SIG-M5 treated with dmso at 0.1 percent for 504 hours (cell line): Measurements from ENCODE around the gene NEMP1.
A peak's percentile ranks its signal among the peaks of the same experiment; 100 is the strongest.
"Not testable (repeated sequence)": the region's sequence is repeated elsewhere in the genome, so short reads cannot be mapped to it uniquely, and the experiment has no call there.

Experiments
- DNase-seq: peaks from one replicate; lab custom pipeline; 2025; ENCODE audit not compliant: unreplicated experiment; lab: John Stamatoyannopoulos, UW

Gene NEMP1

GRCh38 chr12:57091638-57092528 is 13.3 kb upstream of the NEMP1 start:
- DNase-seq = no peak

GRCh38 chr12:57090924-57091637 is 12.5 kb upstream of the NEMP1 start:
- no peak for DNase-seq

- DNase-seq = no peak
Measured at GRCh38 chr12:57090490-57090889, 11.9 kb upstream of the NEMP1 start.

GRCh38 chr12:57089271-57090245 is 11.0 kb upstream of the NEMP1 start:
- peak; percentile 77 for DNase-seq

DNA sequence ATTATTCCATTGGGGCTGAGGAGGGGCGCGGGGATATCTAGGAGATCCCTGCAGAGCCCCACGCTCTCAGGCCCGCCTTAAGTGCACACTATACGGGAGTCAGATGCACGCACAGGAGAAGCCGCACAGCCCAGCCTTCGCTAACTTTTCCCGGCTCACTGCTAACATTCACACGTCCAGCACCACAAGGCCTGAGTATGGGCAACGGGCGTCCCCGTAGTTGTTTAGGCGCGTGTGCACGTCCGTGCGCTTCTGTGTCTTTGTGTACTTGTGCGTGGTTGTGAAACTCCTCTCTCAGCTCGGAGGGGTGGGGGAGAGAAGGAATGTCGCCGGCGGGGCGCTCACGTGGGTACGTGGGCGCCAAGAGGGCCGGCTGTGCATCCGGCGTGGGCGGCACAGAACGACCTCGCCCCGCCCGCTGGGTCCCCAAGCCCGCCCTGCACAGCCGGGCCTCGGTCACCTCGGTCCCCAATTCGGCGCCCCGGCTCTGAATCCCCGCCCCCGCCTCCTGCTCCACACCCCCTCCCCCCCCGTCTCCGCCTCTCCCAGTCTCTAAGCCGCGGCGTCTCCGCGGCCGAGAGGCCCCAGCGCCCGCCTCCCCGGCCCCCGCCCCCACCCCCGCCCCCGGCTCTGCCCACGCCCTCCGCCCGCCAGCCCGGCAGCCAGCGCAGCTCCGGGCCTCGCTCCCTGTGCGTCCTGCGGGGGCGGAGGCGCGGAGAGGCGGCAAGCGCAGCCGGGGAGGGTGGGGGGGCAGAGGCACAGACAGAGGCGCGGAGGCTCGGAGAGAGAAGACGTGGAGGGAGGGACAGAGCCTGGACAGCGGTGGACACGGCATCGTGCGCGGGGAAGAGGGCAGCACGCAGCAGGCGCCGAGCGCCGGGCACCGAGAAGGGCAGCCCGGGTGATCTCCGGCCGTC is 10.0 kb upstream of the NEMP1 start, which contains the start of gene NAB2:
Gene NAB2 (plus strand): TSS at position 761 of the 917 bp plus-strand sequence. CDS start 158 bp downstream, outside the sequence.
- peak; percentile 98 for DNase-seq

DNA sequence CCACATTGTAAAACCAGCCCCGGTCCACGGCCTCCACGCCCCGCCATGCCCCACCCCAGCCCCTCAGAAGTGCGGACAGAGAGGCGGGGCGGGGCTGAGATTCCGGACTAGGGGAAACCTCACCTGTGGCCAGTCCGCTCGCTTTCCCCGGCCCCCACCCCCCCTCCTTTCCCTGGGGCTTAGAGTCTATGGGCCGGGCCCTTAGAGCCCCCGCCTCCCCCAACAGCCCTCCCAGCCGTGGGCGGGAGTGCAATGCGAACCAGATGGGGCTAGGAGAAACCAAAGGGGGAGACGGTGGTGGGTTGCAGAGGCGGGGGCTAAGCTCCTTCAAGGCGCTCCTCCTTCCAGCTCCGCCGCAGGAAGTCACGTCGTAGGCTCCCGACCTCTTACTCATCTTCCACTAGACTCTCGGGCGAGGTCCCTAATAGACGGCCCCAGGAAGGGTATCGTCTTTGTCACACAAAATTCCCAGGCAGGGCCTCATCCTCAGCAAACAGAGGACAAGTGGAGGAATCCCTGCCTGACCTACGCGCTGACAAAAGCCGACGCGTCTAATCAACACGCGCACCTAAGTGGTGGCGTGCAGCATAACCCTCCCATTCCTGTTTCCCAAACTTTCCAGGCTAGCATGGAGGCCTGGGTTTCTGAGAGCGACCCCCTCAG is 9.2 kb upstream of the NEMP1 start:
- peak; percentile 90 for DNase-seq

DNA sequence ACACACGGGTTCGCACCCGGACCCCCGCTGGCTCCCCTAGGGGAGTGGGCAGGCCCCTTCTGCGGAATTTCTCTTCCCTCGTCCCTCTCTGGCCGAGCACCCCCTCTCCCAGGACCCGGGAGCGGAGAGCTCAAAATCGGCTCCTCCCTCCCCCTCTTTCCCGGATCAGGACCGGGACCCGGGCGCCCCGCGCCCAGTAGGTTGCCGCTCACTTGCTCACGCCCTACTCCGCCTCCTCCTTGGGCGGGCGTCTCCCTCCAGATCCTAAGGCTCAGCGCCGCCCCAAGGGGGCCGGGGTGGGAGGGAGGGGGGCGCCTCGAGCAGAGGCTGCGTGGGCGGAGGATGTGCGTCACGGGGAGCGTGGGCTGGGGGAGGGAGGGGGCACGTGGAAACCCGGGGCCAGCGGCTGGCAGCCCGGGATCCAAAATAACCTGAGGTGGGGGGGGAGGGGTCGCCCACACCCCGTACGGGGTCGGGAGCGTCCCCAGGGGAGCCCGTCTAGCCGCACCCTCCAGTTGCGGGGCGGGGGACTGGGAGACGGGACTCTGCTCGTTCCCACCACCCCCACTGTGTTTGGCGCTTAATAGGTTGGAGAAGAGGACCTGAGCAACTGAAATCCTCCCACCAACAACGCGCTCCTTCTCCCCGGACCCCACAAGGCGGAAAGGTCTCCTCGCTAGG is 8.6 kb upstream of the NEMP1 start:
- DNase-seq = peak; percentile 88

- peak; percentile 73 for DNase-seq
Measured at GRCh38 chr12:57086493-57087009, 8.0 kb upstream of the NEMP1 start.

GRCh38 chr12:57085999-57086492 is 7.5 kb upstream of the NEMP1 start:
- DNase-seq = no peak

- no peak for DNase-seq
Measured at GRCh38 chr12:57080855-57081254, 2.3 kb upstream of the NEMP1 start.

DNA sequence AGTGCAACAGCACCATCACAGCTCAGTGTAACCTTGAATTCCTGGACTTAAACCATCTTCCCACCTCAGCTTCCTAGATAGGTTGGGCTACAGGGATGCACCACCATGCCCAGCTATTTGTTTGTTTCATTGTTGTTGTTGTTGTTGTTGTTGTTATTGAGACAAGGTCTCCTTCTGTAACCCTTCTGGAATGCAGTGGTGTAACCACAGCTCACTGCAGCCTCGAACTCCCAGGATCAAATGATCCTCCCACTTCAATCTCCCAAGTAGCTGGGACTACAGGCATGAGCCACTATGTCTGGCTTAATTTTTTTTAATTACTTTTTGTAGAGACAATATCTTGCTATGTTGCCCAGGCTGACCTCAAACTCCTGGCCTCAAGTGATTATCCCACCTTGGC is 1.2 kb upstream of the NEMP1 start:
- DNase-seq = no peak

DNA sequence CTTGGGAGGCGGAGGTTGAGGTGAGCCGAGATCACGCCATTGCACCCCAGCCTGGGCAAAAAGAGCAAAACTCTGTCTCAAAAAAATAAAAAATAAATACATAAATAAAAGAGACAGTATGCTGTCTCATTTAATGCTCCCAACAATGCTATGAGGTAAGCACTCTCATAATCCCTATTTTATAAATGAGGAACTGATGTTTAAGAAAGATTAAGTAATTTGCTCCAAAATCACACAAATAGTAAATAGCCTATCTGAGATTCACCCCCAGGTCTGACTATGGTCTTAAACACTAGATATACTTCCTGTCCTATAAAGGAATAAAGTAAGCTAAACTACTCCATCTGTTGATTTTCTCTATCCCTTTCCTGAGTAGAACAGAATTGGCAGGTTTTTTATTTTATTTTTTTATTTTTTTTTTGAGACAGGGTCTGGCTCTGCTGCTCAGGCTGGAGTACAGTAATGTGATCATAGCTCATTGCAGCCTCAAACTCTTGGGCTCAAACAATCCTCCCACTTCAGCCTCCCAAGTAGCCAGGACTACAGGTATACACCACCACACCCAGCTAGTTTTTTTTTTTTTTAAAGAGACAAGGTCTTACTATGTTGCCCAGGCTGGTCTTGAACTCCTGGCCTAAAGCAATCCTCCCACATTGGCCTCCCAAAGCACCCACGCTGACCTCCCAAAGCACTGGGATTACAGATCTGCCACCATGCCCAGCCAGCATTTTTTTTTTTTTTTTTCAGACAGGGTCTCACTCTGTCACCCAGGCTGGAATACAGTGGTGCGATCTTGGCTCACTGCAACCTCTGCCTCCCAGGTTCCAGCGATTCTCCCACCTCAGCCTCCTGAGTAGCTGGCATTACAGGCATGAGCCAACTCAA is 4.8 kb downstream of the NEMP1 start:
- not testable (repeated sequence) for DNase-seq

DNA sequence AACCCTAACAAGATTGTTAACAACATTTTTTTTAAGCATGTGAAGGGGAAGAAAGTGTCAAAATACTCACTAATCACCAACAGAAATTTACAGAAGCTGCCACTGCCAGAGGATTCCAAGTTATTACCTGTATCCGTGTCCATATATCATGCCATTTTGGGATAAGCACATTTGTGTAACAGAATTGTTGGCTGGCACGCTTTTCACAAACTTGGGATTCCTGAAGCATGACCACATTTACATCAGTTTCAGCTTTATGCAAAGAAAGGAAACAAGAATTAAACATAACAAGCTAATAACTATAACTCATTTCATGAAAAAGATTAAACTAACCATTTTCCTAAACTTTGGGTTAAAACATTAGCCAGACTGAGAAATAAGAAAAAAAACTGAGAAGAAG is 5.9 kb downstream of the NEMP1 start:
- DNase-seq = no peak

DNA sequence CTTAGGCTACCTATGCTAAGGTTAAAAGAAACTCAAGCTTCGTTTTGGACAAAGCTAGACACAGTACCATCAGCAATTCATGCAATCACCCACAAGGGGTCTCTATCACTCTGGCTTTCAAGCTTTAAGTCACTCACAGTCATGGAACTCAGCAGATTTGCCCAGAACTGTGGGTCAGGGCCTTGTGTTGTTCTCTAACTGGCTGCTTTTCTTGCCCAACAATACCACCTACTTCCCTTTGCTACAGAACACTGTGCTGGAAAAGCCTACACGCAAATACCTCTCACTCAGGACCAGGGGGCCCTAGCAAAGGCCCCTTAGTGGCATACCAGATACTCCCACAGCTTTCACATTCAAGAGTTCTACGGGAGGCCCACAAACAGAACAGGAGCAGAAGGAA is 9.1 kb downstream of the NEMP1 start:
- peak; percentile 96 for DNase-seq

- no peak for DNase-seq
Measured at GRCh38 chr12:57066245-57066644, 12.3 kb downstream of the NEMP1 start.

- peak; percentile 75 for DNase-seq
Measured at GRCh38 chr12:57063991-57064685, 14.5 kb downstream of the NEMP1 start.

GRCh38 chr12:57058454-57058853 is 20.1 kb downstream of the NEMP1 start:
- DNase-seq = no peak
